Measurements from ENCODE around the gene CHD9.

GRCh38 chr16:53132406-53132805 is 77.6 kb downstream of the CHD9 start:
- no peak for TF ChIP-seq POLR2AphosphoS5 (IDR thresholded peaks at IDR 0.05)
- no peak for TF ChIP-seq CTCF (IDR thresholded peaks at IDR 0.05; ENCODE audit: poor library complexity, severe bottlenecking)
- TF ChIP-seq RAD21 (conservative IDR thresholded peaks at IDR 0.05): no peak
- TF ChIP-seq REST (IDR thresholded peaks at IDR 0.05; ENCODE audit: borderline replicate concordance): no peak
- TF ChIP-seq EP300 (conservative IDR thresholded peaks at IDR 0.05; ENCODE audit: poor library complexity, severe bottlenecking): no peak

All from neural cell (in vitro differentiated cells).